Activated CD4-positive, CD25-positive, alpha-beta regulatory T cell (primary cell): ENCODE data around the gene VNN1.
"Not testable (repeated sequence)": the region's sequence is repeated elsewhere in the genome, so short reads cannot be mapped to it uniquely, and the experiment has no call there.

Experiments used
- DNase-seq, 4 experiments: peaks; one replicate each; lab custom pipeline; 2025; lab: John Stamatoyannopoulos, UW

VNN1 gene

GRCh38 chr6:132725471-132725870 is 11.6 kb upstream of the VNN1 start:
- DNase-seq = no peak

- no peak for DNase-seq
Observed at GRCh38 chr6:132719736-132720448, 6.0 kb upstream of the VNN1 start.

- DNase-seq = no peak
Observed at GRCh38 chr6:132715881-132716637, 2.2 kb upstream of the VNN1 start.

GRCh38 chr6:132715204-132715603 is 1.3 kb upstream of the VNN1 start:
- no peak for DNase-seq

GRCh38 chr6:132714160-132714559 is 305 bp upstream of the VNN1 start:
- no peak for DNase-seq

- DNase-seq = no peak
Observed at GRCh38 chr6:132712366-132712765, 1.5 kb downstream of the VNN1 start.

GRCh38 chr6:132708771-132709170 is 5.1 kb downstream of the VNN1 start:
- DNase-seq = no peak

- no peak for DNase-seq
Observed at GRCh38 chr6:132708002-132708401, 5.9 kb downstream of the VNN1 start.

- not testable (repeated sequence) for DNase-seq
Observed at GRCh38 chr6:132706756-132707155, 7.1 kb downstream of the VNN1 start.

- no peak for DNase-seq
Observed at GRCh38 chr6:132703936-132704335, 9.9 kb downstream of the VNN1 start.

GRCh38 chr6:132698608-132699007 is 15.2 kb downstream of the VNN1 start:
- DNase-seq = no peak

GRCh38 chr6:132695773-132696172 is 18.1 kb downstream of the VNN1 start:
- DNase-seq = no peak

GRCh38 chr6:132693478-132693877 is 20.4 kb downstream of the VNN1 start:
- DNase-seq = no peak

- no peak for DNase-seq
Observed at GRCh38 chr6:132690678-132691077, 23.2 kb downstream of the VNN1 start.

- DNase-seq = no peak
Observed at GRCh38 chr6:132687306-132687705, 26.5 kb downstream of the VNN1 start.

- no peak for DNase-seq
Observed at GRCh38 chr6:132686531-132686930, 27.3 kb downstream of the VNN1 start.

GRCh38 chr6:132685009-132685408 is 28.8 kb downstream of the VNN1 start:
- no peak for DNase-seq

- no peak for DNase-seq
Observed at GRCh38 chr6:132684272-132684671, 29.6 kb downstream of the VNN1 start.

- no peak for DNase-seq
Observed at GRCh38 chr6:132683543-132683942, 30.3 kb downstream of the VNN1 start.

GRCh38 chr6:132679094-132679493 is 34.8 kb downstream of the VNN1 start:
- DNase-seq = not testable (repeated sequence)

GRCh38 chr6:132675749-132676148 is 38.1 kb downstream of the VNN1 start:
- no peak for DNase-seq

- DNase-seq = no peak
Observed at GRCh38 chr6:132675002-132675401, 38.9 kb downstream of the VNN1 start.

GRCh38 chr6:132673376-132674094 is 40.3 kb downstream of the VNN1 start:
- DNase-seq = no peak
